Fibroblast of mammary gland (primary cell): ENCODE measurements around the gene HERC4.
A peak's percentile ranks its signal among the peaks of the same experiment; 100 is the strongest.
"Not testable (repeated sequence)": the region's sequence is repeated elsewhere in the genome, so short reads cannot be mapped to it uniquely, and the experiment has no call there.

ENCODE experiments used
- DNase-seq: peaks from one replicate; pipeline ENCODE4 v3.0.0-alpha.2; 2010; ENCODE audit warnings: low read depth
- H3K4me3 ChIP-seq: 2 replicates; pipeline ENCODE4 v1.5.1; 2011; ENCODE audit warnings: low read depth, mild to moderate bottlenecking, low read length, moderate library complexity; ENCODE audit not compliant: control insufficient read depth
- CTCF ChIP-seq: conservative IDR thresholded peaks from 2 replicates; pipeline ENCODE4 v1.5.1; 2011; ENCODE audit warnings: low read depth, low read length, inconsistent platforms; ENCODE audit not compliant: control insufficient read depth, insufficient read depth

Gene HERC4

GRCh38 chr10:68084469-68084868, 9.4 kb upstream of the HERC4 start:
- no peak for DNase-seq
- H3K4me3 ChIP-seq: no peak overlapping the region

GRCh38 chr10:68083953-68084352, 8.9 kb upstream of the HERC4 start:
- no peak for TF ChIP-seq CTCF

More at GRCh38 chr10:68084469-68084868, 9.4 kb upstream of the HERC4 start:
- no peak for TF ChIP-seq CTCF

GRCh38 chr10:68082872-68083271, 7.8 kb upstream of the HERC4 start:
- peak; percentile 73 for DNase-seq
- peak; percentile 68 for TF ChIP-seq CTCF

More at GRCh38 chr10:68083953-68084352, 8.9 kb upstream of the HERC4 start:
- H3K4me3 ChIP-seq: no peak overlapping the region
- DNase-seq: no peak

GRCh38 chr10:68081916-68082315, 6.8 kb upstream of the HERC4 start:
- TF ChIP-seq CTCF: no peak
- no peak for DNase-seq
- no peak overlapping the region for H3K4me3 ChIP-seq

More at GRCh38 chr10:68082872-68083271, 7.8 kb upstream of the HERC4 start:
- H3K4me3 ChIP-seq: no peak overlapping the region

- no peak overlapping the region for H3K4me3 ChIP-seq
- TF ChIP-seq CTCF: no peak
- no peak for DNase-seq
Observed at GRCh38 chr10:68080853-68081431, 5.9 kb upstream of the HERC4 start.

- no peak overlapping the region for H3K4me3 ChIP-seq
- DNase-seq: no peak
- TF ChIP-seq CTCF: no peak
Observed at GRCh38 chr10:68079434-68079833, 4.4 kb upstream of the HERC4 start.

- no peak overlapping the region for H3K4me3 ChIP-seq
- no peak for TF ChIP-seq CTCF
- DNase-seq: no peak
Observed at GRCh38 chr10:68077026-68077425, 1.9 kb upstream of the HERC4 start.

- DNase-seq, H3K4me3 ChIP-seq: not testable (repeated sequence)
Observed at GRCh38 chr10:68076081-68076480, 998 bp upstream of the HERC4 start.
